Kidney (tissue), 14 donors: ENCODE data around the gene TMEM222. TPM values are rescaled to one million over a fixed set of nuclear protein-coding genes. Genes with fewer than 3 reads are reported as not detected.

Experiments used
- DNase-seq, 5 donors: peaks; one replicate each; pipeline ENCODE4 v3.0.0-alpha.2; 2013 to 2020
- FAIRE-seq: peaks from 2 replicates; lab custom pipeline; 2012; peaks lifted over from hg19 to GRCh38; lab: Jason Lieb, UNC
- H3K27ac ChIP-seq, 2 donors: one replicate each; pipeline ENCODE4 v1.7.0; 2013; ENCODE audit warnings: low read depth in 2 of 2, low read length in 2 of 2, inconsistent platforms in 1 of 2
- H3K27me3 ChIP-seq: one replicate; pipeline ENCODE4 v1.7.1; 2013; ENCODE audit warnings: low read length, inconsistent platforms; ENCODE audit not compliant: control insufficient read depth, insufficient read depth
- H3K36me3 ChIP-seq, 3 donors: one replicate each; pipeline versions ENCODE4 v1.7.0 to v1.7.1; 2013; ENCODE audit warnings: low read length in 3 of 3, control low read depth in 1 of 3, inconsistent platforms in 1 of 3; ENCODE audit not compliant: insufficient read depth in 3 of 3, control insufficient read depth in 2 of 3
- H3K4me1 ChIP-seq, 3 donors: one replicate each; pipeline versions ENCODE4 v1.7.0 to v1.7.1; 2013; ENCODE audit warnings: low read length in 3 of 3, inconsistent platforms in 1 of 3, low read depth in 1 of 3; ENCODE audit not compliant: control insufficient read depth in 2 of 3, insufficient read depth in 2 of 3
- H3K4me3 ChIP-seq, 3 donors: one replicate each; pipeline versions ENCODE4 v1.7.0 to v1.8.1; 2013; ENCODE audit warnings: low read length in 3 of 3, control low read depth in 1 of 3, inconsistent platforms in 1 of 3
- H3K9ac ChIP-seq, 3 donors: one replicate each; pipeline versions ENCODE4 v1.7.0 to v1.7.1; 2013; ENCODE audit warnings: low read length in 3 of 3, control low read depth in 1 of 3, inconsistent platforms in 1 of 3
- H3K9me3 ChIP-seq, 3 donors: one replicate each; pipeline versions ENCODE4 v1.7.0 to v1.7.1; 2013; ENCODE audit warnings: low read length in 3 of 3, control low read depth in 1 of 3, inconsistent platforms in 1 of 3; ENCODE audit not compliant: control insufficient read depth in 2 of 3, insufficient read depth in 1 of 3
- intact Hi-C: fragments of 100-400 bp; cut with DNase I; formaldehyde crosslinking; loops from one replicate; pipeline ENCODE4 v1.11.1; 2022
- polyA plus RNA-seq: library from polyadenylated mRNA; stranded (reverse); fragments of 350-450 nt; fragmentation: Illumina TruSeq; extraction: RNeasy Lipid Tissue Mini Kit (QIAGEN cat#74804); gene quantifications from one replicate; pipeline ENCODE4 v1.2.3, GENCODE V29; 2014; ENCODE audit warnings: low read depth, low replicate concordance; ENCODE audit not compliant: insufficient read depth
- total RNA-seq: library from RNA; stranded (reverse); fragmentation: NEBNext Ultra II Directional; extraction: Animal tissue kit (Norgen Biotek cat#: 25700); gene quantifications from one replicate; pipeline ENCODE4 v1.2.1, GENCODE V29; 2021
- TF ChIP-seq, protein P1 (sequence below): IDR thresholded peaks from 3 replicates; pipeline ENCODE4 v1.5.1; 2012; ENCODE audit warnings: mild to moderate bottlenecking, moderate library complexity, borderline replicate concordance; ENCODE audit not compliant: insufficient read depth; ENCODE audit errors: extremely low read depth
- donor health status: control.
- donor health status: control.
- donor health status: control.
- donor health status: control.
- donor health status: control.
- donor health status: DM: yes; HTN: yes; CAD: no.
- donor health status: Normal renal cell carcinoma (clear cell type).

The TMEM222 gene
- total and polyA plus RNA-seq, 2 donors from 2014 or later: 42.9 to 58.2 TPM

DNA sequence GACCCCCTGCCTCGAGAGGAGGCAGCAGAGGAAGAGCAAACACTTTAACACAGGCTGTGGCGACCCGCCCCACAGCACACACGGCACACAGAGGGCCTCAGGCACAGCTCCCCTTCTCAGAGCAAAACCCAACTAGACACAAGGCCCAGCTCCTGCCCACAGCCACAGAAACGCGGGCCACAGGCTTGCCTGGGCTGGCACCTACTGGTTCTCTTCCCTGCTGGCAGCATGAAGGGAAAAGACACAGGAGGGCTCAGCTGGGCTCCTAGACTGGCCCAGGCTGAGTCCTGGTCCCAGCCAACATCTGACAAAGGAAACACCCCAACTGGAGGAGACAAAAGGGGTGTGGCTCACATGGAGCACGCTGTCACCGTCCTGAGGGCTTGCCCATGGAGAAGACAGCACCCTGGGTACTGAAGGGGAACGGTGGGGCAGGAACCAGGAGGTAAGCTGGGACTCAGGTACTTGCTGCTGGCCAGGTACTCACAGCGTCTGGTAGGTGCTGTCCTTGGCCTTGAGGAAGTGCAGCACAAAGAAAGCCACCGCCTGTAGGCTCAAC lies 57.7 kb downstream of the TMEM222 start:
- Histone ChIP-seq H3K27ac (no peak overlapping the region), H3K9ac (no peak overlapping the region), H3K27me3 (no peaks in the 10 kb centered on the region), H3K4me3 (no peak overlapping the region), H3K4me1 (no peaks in the 10 kb centered on the region), H3K36me3 (no peaks in the 10 kb centered on the region), H3K9me3 (no peaks in the 10 kb centered on the region)
- TF ChIP-seq, protein P1, sequence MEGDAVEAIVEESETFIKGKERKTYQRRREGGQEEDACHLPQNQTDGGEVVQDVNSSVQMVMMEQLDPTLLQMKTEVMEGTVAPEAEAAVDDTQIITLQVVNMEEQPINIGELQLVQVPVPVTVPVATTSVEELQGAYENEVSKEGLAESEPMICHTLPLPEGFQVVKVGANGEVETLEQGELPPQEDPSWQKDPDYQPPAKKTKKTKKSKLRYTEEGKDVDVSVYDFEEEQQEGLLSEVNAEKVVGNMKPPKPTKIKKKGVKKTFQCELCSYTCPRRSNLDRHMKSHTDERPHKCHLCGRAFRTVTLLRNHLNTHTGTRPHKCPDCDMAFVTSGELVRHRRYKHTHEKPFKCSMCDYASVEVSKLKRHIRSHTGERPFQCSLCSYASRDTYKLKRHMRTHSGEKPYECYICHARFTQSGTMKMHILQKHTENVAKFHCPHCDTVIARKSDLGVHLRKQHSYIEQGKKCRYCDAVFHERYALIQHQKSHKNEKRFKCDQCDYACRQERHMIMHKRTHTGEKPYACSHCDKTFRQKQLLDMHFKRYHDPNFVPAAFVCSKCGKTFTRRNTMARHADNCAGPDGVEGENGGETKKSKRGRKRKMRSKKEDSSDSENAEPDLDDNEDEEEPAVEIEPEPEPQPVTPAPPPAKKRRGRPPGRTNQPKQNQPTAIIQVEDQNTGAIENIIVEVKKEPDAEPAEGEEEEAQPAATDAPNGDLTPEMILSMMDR: no peak
- DNase-seq: no peak
- intact Hi-C loops: no loop called here
- no peak for FAIRE-seq

DNA sequence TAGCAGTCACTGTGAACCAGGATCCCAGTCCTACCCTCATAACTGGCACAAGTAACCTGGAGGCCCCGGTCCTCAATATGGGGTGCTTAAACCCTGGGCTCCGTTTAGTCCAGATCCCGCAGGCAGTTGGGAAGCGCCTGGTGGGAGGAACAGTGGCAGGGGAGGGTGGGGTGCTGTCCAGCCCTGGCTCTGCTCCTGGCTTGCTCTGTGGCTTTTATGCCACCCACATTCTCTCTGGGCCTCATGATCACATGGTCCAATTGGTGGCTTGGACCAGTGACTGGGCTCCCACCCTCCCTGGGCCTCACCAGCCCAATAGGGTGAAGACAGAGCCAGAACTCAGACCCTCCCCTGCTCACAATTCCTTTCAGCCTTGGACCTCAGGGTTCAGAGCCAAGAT lies 58.3 kb downstream of the TMEM222 start:
- no peaks in the 10 kb centered on the region for H3K9me3 ChIP-seq
- FAIRE-seq (no peak), DNase-seq (no peak)
- H3K27me3 ChIP-seq: no peaks in the 10 kb centered on the region
- no peak overlapping the region for H3K27ac ChIP-seq
- intact Hi-C loops: no loop called here
- H3K9ac ChIP-seq: no peak overlapping the region
- H3K36me3 ChIP-seq: no peaks in the 10 kb centered on the region
- H3K4me1 ChIP-seq: no peaks in the 10 kb centered on the region
- no peak overlapping the region for H3K4me3 ChIP-seq
- TF ChIP-seq, protein P1: no peak

DNA sequence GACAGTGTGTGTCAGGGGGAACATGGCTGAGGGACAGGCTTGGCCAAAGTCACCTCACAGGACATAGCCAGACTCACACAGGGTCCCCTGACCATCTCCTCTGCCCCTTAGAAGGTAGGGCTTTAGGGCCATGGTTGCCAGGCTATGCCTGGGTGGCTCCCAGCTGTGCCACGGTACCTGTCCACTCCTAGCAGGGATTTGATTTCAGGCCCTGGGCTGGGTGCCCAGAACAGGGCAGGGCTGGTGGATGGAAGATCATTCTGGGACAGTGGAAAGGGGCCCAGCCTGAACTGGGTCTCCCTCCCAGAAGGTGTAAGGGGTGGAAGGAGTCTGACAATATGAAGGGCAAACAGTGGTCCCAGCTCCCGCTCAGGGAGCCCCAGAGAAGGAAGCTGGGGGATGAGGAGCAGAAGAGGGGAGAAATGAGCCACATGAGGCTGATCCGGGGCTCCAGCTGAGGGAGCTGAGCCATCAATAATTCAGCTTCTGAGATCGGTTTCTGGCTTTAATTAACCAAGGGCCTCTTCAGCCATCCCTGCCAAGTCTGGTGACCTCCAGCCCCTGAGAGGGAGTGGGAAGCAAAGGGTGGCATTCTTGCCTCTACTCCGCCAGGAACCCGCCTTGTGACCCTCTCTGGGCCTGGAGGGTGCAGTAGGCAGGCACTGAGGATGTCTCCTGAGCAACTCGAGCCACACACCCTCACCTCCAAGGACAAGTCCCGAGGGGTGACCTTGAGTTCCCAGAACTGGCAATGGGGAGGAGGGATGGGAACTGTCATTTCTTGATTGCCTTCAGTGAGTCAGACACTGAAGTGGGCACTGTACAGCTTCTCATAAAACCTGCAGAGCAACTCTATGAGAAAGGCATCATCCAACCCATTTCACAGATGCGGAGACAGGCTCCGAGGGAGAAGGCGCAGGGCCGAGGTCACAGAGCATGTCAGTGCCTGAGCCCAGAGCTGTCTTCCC lies 59.1 kb downstream of the TMEM222 start:
- DNase-seq: no peak
- no peak overlapping the region for H3K27ac ChIP-seq
- no peaks in the 10 kb centered on the region for H3K36me3 ChIP-seq
- H3K4me1 ChIP-seq: no peaks in the 10 kb centered on the region
- TF ChIP-seq, protein P1: no peak
- H3K9me3 ChIP-seq: no peaks in the 10 kb centered on the region
- H3K27me3 ChIP-seq: no peaks in the 10 kb centered on the region
- H3K9ac ChIP-seq: peak overlapping the region in 1 of 3 donors; percentile 26
- H3K4me3 ChIP-seq: no peak overlapping the region
- no peak for FAIRE-seq
- intact Hi-C loops: no loop called here
